ENCODE results near the gene LHFPL3.
A peak's percentile ranks its signal among the peaks of the same experiment; 100 is the strongest.
"Not testable (repeated sequence)": the region's sequence is repeated elsewhere in the genome, so short reads cannot be mapped to it uniquely, and the experiment has no call there.

Gene LHFPL3

DNA sequence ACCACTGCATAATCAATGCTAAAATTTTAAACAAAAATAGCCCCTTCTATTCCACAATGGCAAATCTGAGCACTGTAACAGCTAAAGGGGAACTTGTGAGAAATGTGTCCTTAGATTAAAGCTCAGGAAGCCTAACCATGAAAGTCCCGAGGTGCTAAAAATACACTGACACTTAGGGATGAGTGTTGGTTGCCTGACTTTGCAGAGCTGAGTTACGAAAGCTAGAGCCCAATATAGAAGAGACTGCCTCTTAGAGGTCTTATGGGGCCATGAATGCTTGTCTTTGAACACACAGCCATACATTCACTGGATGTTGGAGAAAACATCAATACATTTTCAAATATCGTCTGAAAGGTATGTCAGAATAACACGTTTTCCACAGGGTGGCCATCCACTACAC lies 209.7 kb downstream of the LHFPL3 start:
- in situ Hi-C loops (cut with MboI; ENCODE audit: low pct_unique_long_range_greater_than_20kb, low sequenced_read_pairs, unreplicated experiment): no loop called here
- TF ChIP-seq CTCF (IDR thresholded peaks at IDR 0.05; ENCODE audit: extremely low read depth, insufficient read depth, missing control alignments): no peak
- no peak for DNase-seq (ENCODE audit: low spot score)

GRCh38 chr7:104541897-104542296 lies 213.5 kb downstream of the LHFPL3 start:
- in situ Hi-C loops (cut with MboI; ENCODE audit: low pct_unique_long_range_greater_than_20kb, low sequenced_read_pairs, unreplicated experiment): no loop called here
- DNase-seq (ENCODE audit: low spot score): no peak

GRCh38 chr7:104548861-104549260 lies 220.5 kb downstream of the LHFPL3 start:
- peak; percentile 14 for TF ChIP-seq CTCF (IDR thresholded peaks at IDR 0.05; ENCODE audit: extremely low read depth, insufficient read depth, missing control alignments)
- in situ Hi-C loops (cut with MboI; ENCODE audit: low pct_unique_long_range_greater_than_20kb, low sequenced_read_pairs, unreplicated experiment): no loop called here
- DNase-seq (ENCODE audit: low spot score): no peak

More at GRCh38 chr7:104541897-104542296, 213.5 kb downstream of the LHFPL3 start:
- TF ChIP-seq CTCF (IDR thresholded peaks at IDR 0.05; ENCODE audit: extremely low read depth, insufficient read depth, missing control alignments): no peak

DNA sequence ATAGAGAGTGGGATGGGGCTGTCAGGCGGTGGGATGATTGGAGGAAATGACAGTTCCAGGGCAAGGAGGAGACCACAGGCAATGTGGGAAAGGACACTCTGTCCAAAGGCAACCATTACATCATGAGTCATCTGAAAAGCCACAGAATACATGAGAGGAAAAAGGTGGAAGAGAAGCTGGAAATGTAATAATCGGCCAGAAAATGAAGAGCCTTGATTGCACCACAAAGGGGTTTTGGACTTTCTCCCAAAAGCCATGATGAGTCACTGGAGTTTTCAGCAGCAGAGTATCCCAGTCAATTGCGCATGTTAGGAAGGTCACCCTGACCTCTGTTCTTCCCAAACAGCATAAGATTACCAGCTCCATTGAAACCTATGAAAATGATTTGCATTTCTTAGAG lies 222.0 kb downstream of the LHFPL3 start:
- TF ChIP-seq CTCF (IDR thresholded peaks at IDR 0.05; ENCODE audit: extremely low read depth, insufficient read depth, missing control alignments): no peak
- in situ Hi-C loops (cut with MboI; ENCODE audit: low pct_unique_long_range_greater_than_20kb, low sequenced_read_pairs, unreplicated experiment): no loop called here
- no peak for DNase-seq (ENCODE audit: low spot score)

DNA sequence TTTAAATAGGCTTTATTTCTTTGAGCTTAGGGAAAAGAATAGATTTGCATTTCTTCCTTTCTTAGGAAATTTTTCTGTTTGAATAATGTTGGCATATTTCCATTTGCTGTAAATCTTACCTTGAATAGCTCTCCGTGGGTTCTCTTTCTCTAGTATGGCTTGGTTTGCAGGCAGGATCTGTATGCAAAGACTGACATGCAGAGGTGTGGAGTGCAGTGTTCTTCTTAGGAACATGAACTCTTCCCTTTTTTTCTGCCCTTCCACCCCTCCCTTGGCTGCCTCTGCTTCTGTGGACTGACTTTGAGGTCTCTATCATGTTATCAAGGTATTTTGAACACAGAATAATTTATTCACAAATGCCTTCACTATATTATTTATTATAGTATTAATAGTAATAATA lies 222.8 kb downstream of the LHFPL3 start:
- TF ChIP-seq CTCF (IDR thresholded peaks at IDR 0.05; ENCODE audit: extremely low read depth, insufficient read depth, missing control alignments): no peak
- no peak for DNase-seq (ENCODE audit: low spot score)
- in situ Hi-C loops (cut with MboI; ENCODE audit: low pct_unique_long_range_greater_than_20kb, low sequenced_read_pairs, unreplicated experiment): no loop called here

DNA sequence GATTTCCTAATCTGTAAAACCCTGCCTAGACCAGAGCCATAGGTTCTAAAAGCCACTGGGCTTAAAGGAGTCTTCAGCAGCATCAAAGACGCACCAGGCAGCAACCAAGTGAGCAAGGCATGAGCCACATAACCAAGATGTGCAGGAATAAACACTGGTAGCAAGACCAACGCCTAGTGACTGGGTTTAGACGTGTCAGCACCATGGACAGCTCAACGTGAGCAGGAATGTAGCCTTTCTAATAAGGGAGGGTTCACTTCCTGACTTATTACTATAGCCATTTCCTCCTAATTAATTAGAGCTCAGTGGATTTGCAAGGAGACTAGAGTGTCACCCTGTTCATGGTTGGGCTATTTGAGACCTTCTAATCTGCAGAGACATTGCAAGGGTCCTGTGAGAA lies 223.7 kb downstream of the LHFPL3 start:
- in situ Hi-C loops (cut with MboI; ENCODE audit: low pct_unique_long_range_greater_than_20kb, low sequenced_read_pairs, unreplicated experiment): no loop called here
- TF ChIP-seq CTCF (IDR thresholded peaks at IDR 0.05; ENCODE audit: extremely low read depth, insufficient read depth, missing control alignments): no peak
- peak; percentile 26 for DNase-seq (ENCODE audit: low spot score)

DNA sequence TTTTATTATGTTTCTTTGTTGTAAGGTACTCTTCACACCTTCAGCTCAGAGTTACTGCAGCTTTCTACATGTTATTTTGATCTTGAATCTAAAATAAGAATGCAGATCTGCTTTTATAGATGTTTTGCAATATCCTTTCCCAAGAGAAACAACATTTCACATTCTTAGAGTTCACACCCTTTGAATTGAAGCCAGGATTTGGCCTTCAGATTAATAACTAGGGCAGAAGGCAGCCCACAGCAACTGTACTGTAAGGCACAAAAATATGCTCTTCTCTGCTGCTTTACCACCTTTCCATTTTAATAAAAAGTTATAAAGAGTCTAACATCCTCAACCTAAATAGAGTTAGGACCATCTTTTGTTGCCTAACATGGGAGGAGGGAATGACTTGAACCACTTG lies 224.7 kb downstream of the LHFPL3 start:
- TF ChIP-seq CTCF (IDR thresholded peaks at IDR 0.05; ENCODE audit: extremely low read depth, insufficient read depth, missing control alignments): no peak
- DNase-seq (ENCODE audit: low spot score): no peak
- in situ Hi-C loops (cut with MboI; ENCODE audit: low pct_unique_long_range_greater_than_20kb, low sequenced_read_pairs, unreplicated experiment): no loop called here

DNA sequence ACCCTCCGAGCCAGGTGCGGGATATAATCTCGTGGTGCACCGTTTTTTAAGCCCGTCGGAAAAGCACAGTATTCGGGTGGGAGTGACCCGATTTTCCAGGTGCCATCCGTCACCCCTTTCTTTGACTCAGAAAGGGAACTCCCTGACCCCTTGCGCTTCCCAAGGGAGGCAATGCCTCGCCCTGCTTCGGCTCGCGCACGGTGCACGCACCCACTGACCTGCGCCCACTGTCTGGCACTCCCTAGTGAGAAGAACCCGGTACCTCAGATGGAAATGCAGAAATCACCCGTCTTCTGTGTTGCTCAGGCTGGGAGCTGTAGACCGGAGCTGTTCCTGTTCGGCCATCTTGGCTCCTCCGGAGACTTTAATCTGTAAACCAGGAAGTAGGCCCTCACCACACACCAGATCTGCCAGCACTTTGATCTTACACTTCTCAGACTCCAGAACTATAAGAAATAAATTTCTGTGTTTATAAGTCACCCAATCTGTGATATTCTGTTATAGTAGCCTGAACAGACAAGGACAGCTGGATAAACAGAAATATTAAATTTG lies 235.0 kb downstream of the LHFPL3 start:
- in situ Hi-C loops (cut with MboI; ENCODE audit: low pct_unique_long_range_greater_than_20kb, low sequenced_read_pairs, unreplicated experiment); DNase-seq (ENCODE audit: low spot score): not testable (repeated sequence)

Data from GM13977 (cell line).